Endothelial cell of umbilical vein (primary cell): ENCODE measurements around the gene SFTPB. TPM values are rescaled to one million over a fixed set of nuclear protein-coding genes. Genes with fewer than 3 reads are reported as not detected.

Experiments used
- BruUV-seq: library from RNA; stranded (reverse); fragments of 400-500 nt; replicated peaks from 2 replicates; lab custom pipeline; 2021; lab: Mats Ljungman, UMichigan
- CTCF ChIA-PET: fragments of 300-600, 350-600 bp; sonication (Branson Sonifier 250); formaldehyde crosslinking; loops from one replicate; lab custom pipeline; 2021; ENCODE audit warnings: antibody characterized with exemption, inconsistent platforms; lab: Charles Lee
- POLR2A ChIA-PET: fragments of 300-600, 350-600 bp; sonication (Branson Sonifier 250); formaldehyde crosslinking; loops from one replicate; lab custom pipeline; 2021; ENCODE audit warnings: antibody characterized with exemption, inconsistent platforms; lab: Charles Lee
- DNase-seq: peaks from one replicate; pipeline ENCODE4 v3.0.0-alpha.2; 2011; ENCODE audit warnings: low read depth, low spot score
- FAIRE-seq: peaks from 2 replicates; lab custom pipeline; 2011; peaks lifted over from hg19 to GRCh38; lab: Jason Lieb, UNC
- H2AFZ ChIP-seq: 2 replicates; pipeline ENCODE4 v1.6.0; 2012; ENCODE audit warnings: low read depth, low read length, control low read depth, inconsistent platforms
- H3K27ac ChIP-seq: 2 replicates; pipeline ENCODE4 v1.5.1; 2011; ENCODE audit warnings: low read depth, mild to moderate bottlenecking, control low read depth, low read length, moderate library complexity; ENCODE audit not compliant: insufficient read depth
- H3K27me3 ChIP-seq, 2 experiments: 2 replicates each; pipeline versions ENCODE4 v1.6.0 to v1.6.1; 2011; ENCODE audit warnings: low read length in 2 of 2, mixed read lengths in 1 of 2; ENCODE audit not compliant: control insufficient read depth in 2 of 2, insufficient read depth in 2 of 2
- H3K36me3 ChIP-seq, 2 experiments: 2 replicates in 1 of 2; 3 replicates in 1 of 2; pipeline ENCODE4 v1.5.1; 2011; ENCODE audit warnings: low read length in 2 of 2, mild to moderate bottlenecking in 1 of 2, moderate library complexity in 1 of 2; ENCODE audit not compliant: control insufficient read depth in 2 of 2, insufficient read depth in 2 of 2; ENCODE audit errors: extremely low read depth in 1 of 2
- H3K4me1 ChIP-seq: 3 replicates; pipeline ENCODE4 v1.5.1; 2011; ENCODE audit warnings: mild to moderate bottlenecking, low read length; ENCODE audit not compliant: control insufficient read depth, insufficient read depth; ENCODE audit errors: extremely low read depth
- H3K4me2 ChIP-seq: 2 replicates; pipeline ENCODE4 v1.6.1; 2011; ENCODE audit warnings: low read length, control low read depth, mixed read lengths; ENCODE audit not compliant: insufficient read depth
- H3K4me3 ChIP-seq, 3 experiments: fragments of 200-600 bp in 1 of 3; sonication (generic), shearing (Covaris generic) in 1 of 3; replicated peaks in 1 of 3; 2 replicates each; pipeline ENCODE4 v1.5.1; 2011 to 2016; ENCODE audit warnings: control low read depth in 3 of 3, low read length in 3 of 3, mild to moderate bottlenecking in 2 of 3, inconsistent platforms in 1 of 3, low read depth in 1 of 3, moderate library complexity in 1 of 3; ENCODE audit not compliant: insufficient read depth in 1 of 3
- H3K79me2 ChIP-seq: 2 replicates; pipeline ENCODE4 v1.6.0; 2012; ENCODE audit warnings: low read length, inconsistent platforms; ENCODE audit not compliant: control insufficient read depth, insufficient read depth
- H3K9ac ChIP-seq: replicated peaks from 2 replicates; pipeline ENCODE3; 2011; ENCODE audit warnings: low read length, control low read depth; ENCODE audit not compliant: insufficient read depth; ENCODE audit errors: extremely low read depth
- H3K9me1 ChIP-seq: replicated peaks from 3 replicates; pipeline ENCODE4 v1.6.0; 2011; ENCODE audit warnings: mild to moderate bottlenecking, low read length; ENCODE audit not compliant: control insufficient read depth, insufficient read depth; ENCODE audit errors: extremely low read depth
- H3K9me3 ChIP-seq: replicated peaks from 2 replicates; pipeline ENCODE4 v1.5.1; 2012; ENCODE audit warnings: low read length, inconsistent platforms; ENCODE audit not compliant: control insufficient read depth, insufficient read depth
- H4K20me1 ChIP-seq: replicated peaks from 2 replicates; pipeline ENCODE3; 2011; ENCODE audit warnings: mild to moderate bottlenecking, low read length; ENCODE audit not compliant: control insufficient read depth, insufficient read depth; ENCODE audit errors: extremely low read depth
- CTCF ChIP-seq, 2 donors: IDR thresholded peaks; 1 replicate in 1 of 2; 2 replicates in 1 of 2; pipeline ENCODE4 v1.5.1; 2011; ENCODE audit warnings: low read length in 2 of 2, mild to moderate bottlenecking in 2 of 2, moderate library complexity in 2 of 2, control low read depth in 1 of 2, inconsistent platforms in 1 of 2, low read depth in 1 of 2; ENCODE audit not compliant: insufficient read depth in 1 of 2; ENCODE audit errors: extremely low read depth in 1 of 2
- EZH2 ChIP-seq: IDR thresholded peaks from 2 replicates; pipeline ENCODE4 v1.6.1; 2012; ENCODE audit warnings: borderline replicate concordance, low read depth, mild to moderate bottlenecking, moderate library complexity, low read length, inconsistent platforms; ENCODE audit not compliant: severe bottlenecking
- FOS ChIP-seq: IDR thresholded peaks from 2 replicates; pipeline ENCODE4 v1.6.1; 2011; ENCODE audit warnings: mild to moderate bottlenecking, low read length, moderate library complexity, borderline replicate concordance; ENCODE audit not compliant: insufficient read depth
- GATA2 ChIP-seq: IDR thresholded peaks from 2 replicates; pipeline ENCODE4 v1.7.0; 2011; ENCODE audit warnings: low read depth, mild to moderate bottlenecking, moderate library complexity, mixed read lengths, low read length; ENCODE audit not compliant: insufficient read length, insufficient read depth
- JUN ChIP-seq: IDR thresholded peaks from 2 replicates; pipeline ENCODE4 v1.6.1; 2011; ENCODE audit warnings: borderline replicate concordance, low read depth; ENCODE audit not compliant: insufficient read length, insufficient read depth
- MAX ChIP-seq: IDR thresholded peaks from 2 replicates; pipeline ENCODE4 v1.6.1; 2011; ENCODE audit not compliant: insufficient read depth, insufficient read length
- MYC ChIP-seq: IDR thresholded peaks from one replicate; pipeline ENCODE4 v1.6.1; 2011; ENCODE audit warnings: mild to moderate bottlenecking, low read depth, low read length
- POLR2A ChIP-seq: IDR thresholded peaks from 2 replicates; pipeline ENCODE4 v1.6.1; 2012; ENCODE audit warnings: low read depth, mild to moderate bottlenecking, control low read depth, low read length
- POLR2AphosphoS5 ChIP-seq: IDR thresholded peaks from 2 replicates; pipeline ENCODE4 v1.6.1; 2012; ENCODE audit warnings: low read depth, mild to moderate bottlenecking, control low read depth, low read length, moderate library complexity; ENCODE audit not compliant: insufficient read depth
- dilution Hi-C: fragments of 300-500 bp; cut with MboI; formaldehyde crosslinking; loops from one replicate; pipeline ENCODE4 v1.15.0; 2019; ENCODE audit warnings: low sequenced_read_pairs; ENCODE audit not compliant: extremely low pct_ligation_motif_present
- intact Hi-C: fragments of 100-400 bp; cut with micrococcal nuclease; formaldehyde crosslinking; loops from one replicate; pipeline ENCODE4 v1.10.0; 2022
- polyA plus RNA-seq, 4 experiments: library from polyadenylated mRNA; depleted of rRNA in 3 of 4; stranded (reverse) in 3 of 4; unstranded in 1 of 4; fragments of >200 nt; gene quantifications; 2 replicates each; pipeline versions ENCODE4 v1.2.1 to v1.2.3, GENCODE V29; 2011 to 2012; ENCODE audit warnings: missing spikeins in 1 of 4
- total RNA-seq: library from RNA; stranded (reverse); gene quantifications from 2 replicates; pipeline ENCODE4 v1.2.3, GENCODE V29; 2021

Gene SFTPB
- total and polyA plus RNA-seq, 2 donors (not counting 3 experiments of a cell fraction or from before 2014, with no cell fraction given): not detected

- no peaks in the 10 kb centered on the region for H4K20me1 ChIP-seq
- no peak overlapping the region for H2AFZ ChIP-seq
- no peaks in the 10 kb centered on the region for H3K9me1 ChIP-seq
- H3K27ac ChIP-seq: no peak overlapping the region
- DNase-seq: no peak
- H3K4me3 ChIP-seq: no peak overlapping the region
- H3K9ac ChIP-seq: no peak overlapping the region
- no peaks in the 10 kb centered on the region for H3K9me3 ChIP-seq
- H3K4me2 ChIP-seq: no peak overlapping the region
- dilution Hi-C loops: no loop called here
- no peaks in the 10 kb centered on the region for H3K27me3 ChIP-seq
- intact Hi-C loops: no loop called here
- TF ChIP-seq MYC (no peak), JUN (no peak), POLR2A (no peak), EZH2 (no peak), POLR2AphosphoS5 (no peak), GATA2 (no peak), FOS (no peak), MAX (no peak), CTCF (IDR thresholded peaks at IDR 0.05; ENCODE audit: extremely low read depth in 1 of 2, insufficient read depth in 1 of 2, low read depth in 1 of 2, low read length in 2 of 2) (no peak)
- no peaks in the 10 kb centered on the region for H3K4me1 ChIP-seq
- ChIA-PET POLR2A (no interaction called here), CTCF (interaction anchor here (0.8 kb wide), 1 partner anchor 17 kb away, joined by 3 read pairs; no protein-coding TSS in a partner anchor)
- peaks cover 16 to 45% of the 10 kb centered on the region in 2 experiments for H3K36me3 ChIP-seq
- peaks cover 11% of the 10 kb centered on the region for H3K79me2 ChIP-seq
- FAIRE-seq: no peak
- BruUV-seq: no TSS peak
These were observed 36.7 kb downstream of the SFTPB start for GRCh38 chr2:85631316-85631715.
